GM18867 (cell line): ENCODE data around the gene LIPA.
"Not testable (repeated sequence)": the region's sequence is repeated elsewhere in the genome, so short reads cannot be mapped to it uniquely, and the experiment has no call there.

Source experiments
- ATAC-seq: cut with Tn5 transposase; IDR thresholded peaks from one replicate; pipeline ENCODE4 v1.9.1; 2021; ENCODE audit warnings: mild to moderate bottlenecking, moderate library complexity; ENCODE audit not compliant: unreplicated experiment

The LIPA gene

GRCh38 chr10:89171263-89171872 lies 80.2 kb downstream of the LIPA start:
- ATAC-seq, result no peak

GRCh38 chr10:89168354-89168900 lies 83.1 kb downstream of the LIPA start:
- not testable (repeated sequence) for ATAC-seq

DNA sequence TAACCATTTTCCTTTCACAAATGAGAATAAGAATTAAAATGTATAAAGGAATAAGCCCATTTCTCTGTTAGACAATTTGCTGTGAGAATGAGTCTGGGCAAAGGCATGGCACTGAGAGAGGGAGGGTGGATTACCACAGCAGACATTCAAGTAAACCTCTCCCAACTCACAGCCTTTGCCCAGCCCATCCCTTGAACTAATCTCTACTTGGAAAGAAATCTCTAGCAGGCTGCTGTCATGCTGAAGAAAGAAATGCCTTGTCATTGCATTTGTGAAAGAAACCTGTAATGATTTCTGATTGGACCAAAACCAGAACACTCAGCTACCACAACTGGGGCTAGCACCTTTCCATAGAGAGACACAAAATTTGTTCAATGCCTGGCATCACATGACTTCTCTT lies 83.7 kb downstream of the LIPA start:
- no peak for ATAC-seq

DNA sequence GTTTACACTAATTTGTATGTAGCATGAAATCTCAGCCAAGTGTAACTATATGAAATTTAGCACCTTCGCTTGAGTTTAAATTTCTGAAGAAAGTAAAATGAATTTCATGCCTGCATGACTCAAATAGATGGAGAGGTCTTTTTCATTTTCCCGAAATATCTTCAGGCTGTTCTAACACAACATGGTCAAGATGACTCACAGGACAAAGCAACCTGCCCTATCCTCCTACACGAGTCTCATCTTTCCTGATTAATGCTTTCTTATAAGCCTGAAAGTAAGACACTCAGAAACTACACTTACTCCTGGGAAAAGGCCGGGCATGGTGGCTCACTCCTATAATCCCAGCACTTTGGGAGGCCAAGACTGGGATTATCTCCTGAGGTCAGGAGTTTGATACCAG lies 85.7 kb downstream of the LIPA start:
- no peak for ATAC-seq

GRCh38 chr10:89164920-89165319 lies 86.7 kb downstream of the LIPA start:
- ATAC-seq, result no peak

DNA sequence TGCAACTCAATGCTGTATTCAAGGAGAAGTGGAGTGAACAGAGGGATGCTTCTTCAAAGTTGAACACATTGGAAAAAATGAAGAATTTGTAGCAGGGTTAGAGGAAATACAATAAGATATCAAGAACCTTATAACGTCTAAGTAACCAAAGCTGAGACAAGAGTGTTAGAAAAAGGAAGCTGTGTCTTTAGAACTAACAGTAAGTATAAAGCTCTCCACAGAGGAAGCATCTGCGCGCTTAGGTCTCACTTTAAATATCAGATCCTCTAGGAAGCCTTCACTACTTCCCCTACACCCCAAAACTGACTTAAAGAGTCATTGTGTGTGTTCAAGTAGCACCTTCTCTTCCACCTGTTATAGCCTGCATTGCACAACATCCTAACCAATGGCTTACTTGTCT lies 87.5 kb downstream of the LIPA start:
- peak; percentile 25 for ATAC-seq
